ENCODE data around the gene TACR2. TPM values are rescaled to one million over a fixed set of nuclear protein-coding genes. Genes with fewer than 3 reads are reported as not detected.

Gene TACR2
- total and polyA plus RNA-seq, 2 experiments from 2014 or later, result not detected

- H3K27me3 ChIP-seq (ENCODE audit: insufficient read depth), result no peaks in the 10 kb centered on the region
- H3K36me3 ChIP-seq (ENCODE audit: insufficient read depth), result no peaks in the 10 kb centered on the region
- H3K9me3 Mint-ChIP-seq, result peaks cover 7% of the 10 kb centered on the region
- no peak overlapping the region for H3K27ac Mint-ChIP-seq
- ATAC-seq (no peak), DNase-seq (ENCODE audit: low spot score) (no peak)
- H4K20me1 ChIP-seq (replicated peaks; ENCODE audit: insufficient read depth), result no peaks in the 10 kb centered on the region
- no peak overlapping the region for H3K4me3 ChIP-seq
- no peak overlapping the region for H2AFZ ChIP-seq
- no peak overlapping the region for H3K27ac ChIP-seq (ENCODE audit: low read depth)
- peaks cover 11% of the 10 kb centered on the region for H3K4me1 Mint-ChIP-seq
- no peaks in the 10 kb centered on the region; the same call in 1 of the 3 replicates for H3K36me3 Mint-ChIP-seq (ENCODE audit: low read depth)
- H3K4me1 ChIP-seq (ENCODE audit: insufficient read depth), result peaks cover 5% of the 10 kb centered on the region
- no peaks in the 10 kb centered on the region for H3F3A ChIP-seq (replicated peaks; ENCODE audit: low read depth)
- H3K9me2 ChIP-seq (ENCODE audit: insufficient read depth), result no peaks in the 10 kb centered on the region
- no peaks in the 10 kb centered on the region for H3K79me2 ChIP-seq (replicated peaks; ENCODE audit: insufficient read depth)
- TF ChIP-seq JUNB (IDR thresholded peaks at IDR 0.05; ENCODE audit: unreplicated experiment) (no peak), EZH2 (IDR thresholded peaks at IDR 0.05; ENCODE audit: low read depth, unreplicated experiment) (no peak), ZNF331 (CRISPR knock-in tag; IDR thresholded peaks at IDR 0.05; ENCODE audit: low read depth) (no peak), ZNF114 (CRISPR knock-in tag; IDR thresholded peaks at IDR 0.05) (no peak), POLR2AphosphoS5 (IDR thresholded peaks at IDR 0.05; ENCODE audit: low read depth) (no peak), REST (IDR thresholded peaks at IDR 0.05; ENCODE audit: unreplicated experiment) (no peak)
- no peak overlapping the region for H3K4me2 ChIP-seq
- H3K4me3 Mint-ChIP-seq, result no peak overlapping the region
- H3K27me3 Mint-ChIP-seq (ENCODE audit: insufficient read depth, low read depth, poor library complexity), result peaks cover 13% of the 10 kb centered on the region
Observed at GRCh38 chr10:69438536-69439349, 22.0 kb upstream of the TACR2 start.

- H2AFZ ChIP-seq, result no peak overlapping the region
- peaks cover 5% of the 10 kb centered on the region for H3K4me1 ChIP-seq (ENCODE audit: insufficient read depth)
- no peak for DNase-seq (ENCODE audit: low spot score)
- peaks cover 7% of the 10 kb centered on the region for H3K9me3 Mint-ChIP-seq
- H3K27ac ChIP-seq (ENCODE audit: low read depth), result no peak overlapping the region
- no peaks in the 10 kb centered on the region for H3K27me3 ChIP-seq (ENCODE audit: insufficient read depth)
- no peaks in the 10 kb centered on the region; the same call in 1 of the 3 replicates for H3K36me3 Mint-ChIP-seq (ENCODE audit: low read depth)
- H3K79me2 ChIP-seq (replicated peaks; ENCODE audit: insufficient read depth), result no peaks in the 10 kb centered on the region
- H3K4me1 Mint-ChIP-seq, result peaks cover 11% of the 10 kb centered on the region
- H3K36me3 ChIP-seq (ENCODE audit: insufficient read depth), result no peaks in the 10 kb centered on the region
- no peak overlapping the region for H3K4me3 Mint-ChIP-seq
- ATAC-seq, result no peak
- no peaks in the 10 kb centered on the region for H4K20me1 ChIP-seq (replicated peaks; ENCODE audit: insufficient read depth)
- H3K4me3 ChIP-seq, result no peak overlapping the region
- no peak overlapping the region for H3K4me2 ChIP-seq
- peaks cover 12% of the 10 kb centered on the region for H3K27me3 Mint-ChIP-seq (ENCODE audit: insufficient read depth, low read depth, poor library complexity)
- H3F3A ChIP-seq (replicated peaks; ENCODE audit: low read depth), result no peaks in the 10 kb centered on the region
- H3K9me2 ChIP-seq (ENCODE audit: insufficient read depth), result no peaks in the 10 kb centered on the region
- H3K27ac Mint-ChIP-seq, result no peak overlapping the region
- TF ChIP-seq JUNB (IDR thresholded peaks at IDR 0.05; ENCODE audit: unreplicated experiment), result no peak
- no peak for TF ChIP-seq CREB1 (CRISPR knock-in tag; IDR thresholded peaks at IDR 0.05; ENCODE audit: low read depth)
- no peak for TF ChIP-seq ETS1 (IDR thresholded peaks at IDR 0.05)
- no peak for TF ChIP-seq STAT1 (IDR thresholded peaks at IDR 0.05; ENCODE audit: unreplicated experiment)
- TF ChIP-seq POLR2AphosphoS5 (IDR thresholded peaks at IDR 0.05; ENCODE audit: low read depth), result no peak
Observed at GRCh38 chr10:69437321-69438259, 20.9 kb upstream of the TACR2 start.

Data from GM23338 (cell line).